A673 (cell line): ENCODE results near the gene UACA.

Experiments
- CTCF ChIP-seq: fragments of 300-800, 200-600 bp; sonication (generic); conservative IDR thresholded peaks from 2 replicates; pipeline ENCODE4 v1.5.1; 2017; ENCODE audit warnings: low read depth, mild to moderate bottlenecking, antibody characterized with exemption, low read length, moderate library complexity, mixed read lengths
- EZH2 ChIP-seq: fragments of 200-600 bp; sonication (generic); IDR thresholded peaks from 2 replicates; pipeline ENCODE4 v1.6.1; 2017; ENCODE audit warnings: borderline replicate concordance, low read depth, mild to moderate bottlenecking, mixed read lengths, antibody characterized with exemption, low read length; ENCODE audit not compliant: poor library complexity, severe bottlenecking

- TF ChIP-seq EZH2 (no peak), CTCF (no peak)
Measured at GRCh38 chr15:70608144-70608543, 155.2 kb downstream of the UACA start.
